MM.1S (cell line): ENCODE measurements around the gene DZANK1.

Experiments
- EZH2phosphoT487 ChIP-seq: fragments of 300-600 bp; sonication (generic); IDR thresholded peaks from 2 replicates; pipeline ENCODE4 v1.6.1; 2018; ENCODE audit warnings: antibody characterized with exemption, low read length
- TF ChIP-seq, protein P1 (sequence below): fragments of 300-600 bp; sonication (generic); IDR thresholded peaks from 2 replicates; pipeline ENCODE4 v1.5.1; 2016; ENCODE audit warnings: antibody characterized with exemption, low read length, mixed read lengths

DNA sequence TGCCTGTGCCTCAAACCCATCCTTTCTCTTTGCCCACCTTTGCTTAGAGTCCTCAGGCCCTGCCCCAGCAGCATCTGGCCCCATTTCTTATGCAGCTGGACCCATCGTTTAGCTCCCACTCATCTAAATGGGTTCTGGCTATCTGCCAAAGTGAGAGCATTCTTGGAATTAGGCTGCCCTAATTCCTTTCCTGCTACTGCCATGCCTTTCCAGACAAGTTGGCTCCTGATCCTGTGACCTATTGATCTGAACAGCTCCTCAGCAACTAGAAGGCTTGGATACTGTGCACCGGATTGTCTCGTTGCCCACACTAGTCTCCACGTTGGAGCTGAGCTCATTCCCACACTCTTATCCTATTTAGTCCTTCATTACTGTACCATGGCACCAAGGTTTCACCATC, 22.9 kb downstream of the DZANK1 start:
- TF ChIP-seq, protein P1, sequence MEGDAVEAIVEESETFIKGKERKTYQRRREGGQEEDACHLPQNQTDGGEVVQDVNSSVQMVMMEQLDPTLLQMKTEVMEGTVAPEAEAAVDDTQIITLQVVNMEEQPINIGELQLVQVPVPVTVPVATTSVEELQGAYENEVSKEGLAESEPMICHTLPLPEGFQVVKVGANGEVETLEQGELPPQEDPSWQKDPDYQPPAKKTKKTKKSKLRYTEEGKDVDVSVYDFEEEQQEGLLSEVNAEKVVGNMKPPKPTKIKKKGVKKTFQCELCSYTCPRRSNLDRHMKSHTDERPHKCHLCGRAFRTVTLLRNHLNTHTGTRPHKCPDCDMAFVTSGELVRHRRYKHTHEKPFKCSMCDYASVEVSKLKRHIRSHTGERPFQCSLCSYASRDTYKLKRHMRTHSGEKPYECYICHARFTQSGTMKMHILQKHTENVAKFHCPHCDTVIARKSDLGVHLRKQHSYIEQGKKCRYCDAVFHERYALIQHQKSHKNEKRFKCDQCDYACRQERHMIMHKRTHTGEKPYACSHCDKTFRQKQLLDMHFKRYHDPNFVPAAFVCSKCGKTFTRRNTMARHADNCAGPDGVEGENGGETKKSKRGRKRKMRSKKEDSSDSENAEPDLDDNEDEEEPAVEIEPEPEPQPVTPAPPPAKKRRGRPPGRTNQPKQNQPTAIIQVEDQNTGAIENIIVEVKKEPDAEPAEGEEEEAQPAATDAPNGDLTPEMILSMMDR: no peak
- no peak for TF ChIP-seq EZH2phosphoT487
